Aorta (tissue), 5 donors: ENCODE data around the gene RASGEF1B. TPM values are rescaled to one million over a fixed set of nuclear protein-coding genes. Genes with fewer than 3 reads are reported as not detected.

Source experiments
- ATAC-seq: fragments of 200-7000 bp; cut with Tn5 transposase; one replicate; pipeline ENCODE4 v1.9.1; 2022; ENCODE audit warnings: moderate library complexity; ENCODE audit not compliant: low FRiP score
- DNase-seq, 2 donors: peaks; one replicate each; pipeline ENCODE4 v3.0.0-alpha.2; 2020
- H3K27ac ChIP-seq, 2 donors: one replicate each; pipeline ENCODE4 v1.5.1; 2013; ENCODE audit warnings: low read length in 2 of 2, mild to moderate bottlenecking in 2 of 2, moderate library complexity in 2 of 2, control low read depth in 1 of 2, inconsistent platforms in 1 of 2, low read depth in 1 of 2
- H3K27me3 ChIP-seq, 2 donors: one replicate each; pipeline ENCODE4 v1.6.1; 2013; ENCODE audit warnings: control low read depth in 1 of 2, low read length in 1 of 2, mild to moderate bottlenecking in 1 of 2, moderate library complexity in 1 of 2; ENCODE audit not compliant: insufficient read depth in 2 of 2, control insufficient read depth in 1 of 2
- H3K36me3 ChIP-seq, 2 donors: one replicate each; pipeline ENCODE4 v1.6.1; 2013; ENCODE audit warnings: control low read depth in 1 of 2, low read length in 1 of 2, mild to moderate bottlenecking in 1 of 2; ENCODE audit not compliant: insufficient read depth in 2 of 2, control insufficient read depth in 1 of 2
- H3K4me1 ChIP-seq, 2 donors: one replicate each; pipeline ENCODE4 v1.6.1; 2013; ENCODE audit warnings: low read length in 2 of 2, control low read depth in 1 of 2, mild to moderate bottlenecking in 1 of 2, moderate library complexity in 1 of 2; ENCODE audit not compliant: insufficient read depth in 2 of 2, control insufficient read depth in 1 of 2
- H3K4me3 ChIP-seq, 2 donors: one replicate each; pipeline ENCODE4 v1.5.1; 2013; ENCODE audit warnings: low read length in 2 of 2, control low read depth in 1 of 2, mild to moderate bottlenecking in 1 of 2
- H3K9me3 ChIP-seq: one replicate; pipeline ENCODE4 v1.6.1; 2013; ENCODE audit warnings: mild to moderate bottlenecking, low read length; ENCODE audit not compliant: control insufficient read depth
- WGBS, 2 donors: extraction: QIAGEN DNeasy Blood & Tissue Kit; methylation state at CpG; one replicate each; pipeline ENCODE4 v1.1.7; 2013; 5-methylcytosine and 5-hydroxymethylcytosine counted together
- intact Hi-C, 2 donors: fragments of 100-400 bp; cut with DNase I; formaldehyde crosslinking; loops; one replicate each; pipeline versions ENCODE4 v1.14.2 to v1.15.0; 2022
- polyA plus RNA-seq, 2 donors: library from polyadenylated mRNA; stranded (reverse); fragments of 200-250 nt; gene quantifications; one replicate each; pipeline ENCODE4 v1.2.3, GENCODE V29; 2013
- total RNA-seq, 2 donors: library from RNA; stranded (reverse); fragmentation: NEBNext Ultra II Directional; extraction: Animal tissue kit (Norgen Biotek cat#: 25700); gene quantifications; one replicate each; pipeline ENCODE4 v1.2.1, GENCODE V29; 2021
- donor health status: healthy with polysubstance abuse.
- donor health status: Bipolar disorder and iron deficiency.
- donor health status: DM: no; HTN: no; CAD: no.
- donor health status: DM: no; HTN: no; CAD: no.
- donor health status: DM: yes; HTN: yes; CAD: no.

The RASGEF1B gene
- total and polyA plus RNA-seq, 4 donors: 8.3 to 19.2 (median 10.9) TPM

DNA sequence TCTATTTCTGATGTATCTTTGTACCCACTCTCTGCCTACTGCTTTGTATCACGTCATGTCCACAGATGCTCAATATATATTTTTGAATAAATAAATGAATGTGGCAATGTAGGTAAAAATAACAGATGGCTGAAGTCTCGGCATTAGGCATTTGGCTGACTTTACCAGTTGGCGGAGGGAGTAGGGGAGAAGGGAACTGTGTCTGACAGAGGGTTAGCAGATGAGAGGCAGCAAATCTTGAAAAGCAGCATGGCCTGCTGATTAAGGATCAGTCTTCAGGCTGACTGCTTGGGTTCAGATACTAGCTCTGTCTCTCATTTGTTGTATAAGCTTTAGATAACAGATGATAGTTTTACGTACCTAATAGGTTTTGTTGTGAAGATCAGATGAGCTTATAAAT lies 31.9 kb upstream of the RASGEF1B start:
- DNase-seq (no peak), ATAC-seq (no peak)
- no peaks in the 10 kb centered on the region for H3K27me3 ChIP-seq
- H3K4me1 ChIP-seq: no peaks in the 10 kb centered on the region
- WGBS, 2 donors: 75 to 76% methylated on average over 4 of the region's 4 CpGs
- H3K36me3 ChIP-seq: no peaks in the 10 kb centered on the region
- intact Hi-C loops: no loop called here
- no peak overlapping the region for H3K27ac ChIP-seq
- no peaks in the 10 kb centered on the region for H3K9me3 ChIP-seq
- no peak overlapping the region for H3K4me3 ChIP-seq

DNA sequence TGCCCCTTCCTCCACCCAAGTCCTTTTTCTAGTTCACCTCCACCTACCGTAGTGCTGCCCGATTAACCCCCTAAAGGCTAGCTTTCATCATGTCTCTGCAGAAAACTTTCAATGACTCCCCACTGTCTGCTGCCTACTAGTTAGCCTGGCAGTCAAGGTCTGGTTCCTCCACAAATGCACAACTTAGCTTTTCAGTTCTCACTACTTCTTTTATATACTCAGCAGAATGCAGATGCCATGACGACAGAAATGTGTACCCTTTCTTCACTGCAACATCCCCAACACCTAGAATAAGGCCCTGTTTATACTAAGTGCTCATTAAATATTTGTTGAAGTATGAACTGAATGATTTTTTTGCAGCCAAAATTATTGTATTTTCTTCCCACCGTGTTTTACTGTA lies 30.9 kb upstream of the RASGEF1B start:
- Histone ChIP-seq H3K27ac (no peak overlapping the region), H3K9me3 (no peaks in the 10 kb centered on the region), H3K4me1 (no peaks in the 10 kb centered on the region), H3K27me3 (no peaks in the 10 kb centered on the region), H3K36me3 (no peaks in the 10 kb centered on the region), H3K4me3 (no peak overlapping the region)
- WGBS, 2 donors: 80 to 89% methylated on average over 4 of the region's 4 CpGs
- DNase-seq (no peak), ATAC-seq (no peak)
- intact Hi-C loops: no loop called here

DNA sequence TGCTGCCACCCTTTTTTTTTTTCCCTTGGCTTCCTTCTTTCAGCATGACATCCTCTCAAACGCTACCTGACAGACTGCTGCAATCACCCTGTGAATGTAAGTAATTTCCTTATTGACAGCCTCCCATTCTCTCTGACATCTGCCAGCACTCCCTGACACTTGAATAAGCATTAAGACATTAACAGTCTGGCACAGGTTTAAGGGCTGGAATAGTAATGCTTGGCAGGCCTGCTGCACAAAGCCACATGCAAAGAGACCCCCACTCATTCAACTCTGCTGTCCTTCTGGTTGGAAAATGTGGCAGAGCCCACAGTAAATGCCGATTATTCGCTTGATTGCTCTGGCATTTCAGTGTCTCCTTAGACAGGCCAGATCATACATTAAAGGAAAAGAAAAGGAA lies 28.1 kb upstream of the RASGEF1B start:
- H3K4me1 ChIP-seq: no peaks in the 10 kb centered on the region
- no peak overlapping the region for H3K27ac ChIP-seq
- intact Hi-C loops: no loop called here
- H3K27me3 ChIP-seq: no peaks in the 10 kb centered on the region
- WGBS, 2 donors: 82% methylated on average over 3 of the region's 3 CpGs
- H3K9me3 ChIP-seq: no peaks in the 10 kb centered on the region
- no peak overlapping the region for H3K4me3 ChIP-seq
- H3K36me3 ChIP-seq: no peaks in the 10 kb centered on the region
- ATAC-seq (no peak), DNase-seq (no peak)

DNA sequence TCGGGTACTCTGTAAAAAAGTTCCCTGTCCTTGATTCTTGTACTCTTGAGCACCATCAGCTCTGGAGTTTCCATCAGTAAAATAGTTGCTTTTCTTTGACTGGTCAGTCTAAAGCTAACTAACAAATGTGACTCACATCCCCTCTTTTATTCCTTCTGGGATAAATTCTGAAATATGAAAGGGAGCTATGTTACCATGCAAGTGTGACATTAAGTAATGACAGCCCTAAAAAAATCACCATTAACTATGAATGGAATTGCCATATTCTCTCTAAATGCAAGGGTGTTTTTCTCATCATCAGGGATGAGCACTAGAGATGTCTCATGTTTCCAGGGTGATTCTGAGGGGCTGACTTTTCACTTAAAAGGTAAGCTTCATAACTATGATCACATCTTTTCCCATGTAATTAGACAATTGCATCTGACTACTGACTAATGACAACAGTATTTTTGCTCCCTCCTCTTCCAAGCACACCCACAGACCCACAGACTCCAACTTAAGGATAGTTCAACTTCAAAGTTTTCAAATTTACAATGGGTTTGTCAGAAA lies 26.9 kb upstream of the RASGEF1B start:
- no peak overlapping the region for H3K27ac ChIP-seq
- H3K27me3 ChIP-seq: no peaks in the 10 kb centered on the region
- WGBS, 2 donors: 76 to 83% methylated on average over 1 of the region's 1 CpG
- DNase-seq: no peak
- no peak overlapping the region for H3K4me3 ChIP-seq
- H3K9me3 ChIP-seq: no peaks in the 10 kb centered on the region
- H3K4me1 ChIP-seq: no peaks in the 10 kb centered on the region
- intact Hi-C loops: no loop called here
- ATAC-seq: no peak
- H3K36me3 ChIP-seq: no peaks in the 10 kb centered on the region

DNA sequence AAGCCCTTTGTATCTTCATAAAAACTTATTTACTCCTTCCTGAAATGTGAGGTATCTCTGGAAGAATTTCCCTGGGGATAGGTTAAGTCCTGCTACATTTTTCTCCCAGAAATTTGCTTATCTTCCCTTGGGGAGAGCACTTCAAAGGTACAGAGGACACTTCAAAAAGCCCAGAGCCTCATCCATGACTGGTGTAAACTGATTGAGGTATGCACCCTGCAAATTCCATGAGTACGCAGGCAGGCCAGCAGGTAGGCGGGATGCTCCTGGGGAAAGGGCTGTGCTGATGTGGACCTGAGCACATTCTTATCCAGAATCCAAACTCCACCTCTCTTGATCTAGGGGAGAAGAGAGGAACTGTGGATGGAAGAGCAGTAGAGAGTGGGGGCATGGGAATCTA lies 26.3 kb upstream of the RASGEF1B start:
- DNase-seq (no peak), ATAC-seq (no peak)
- Histone ChIP-seq H3K27ac (no peak overlapping the region), H3K4me1 (no peaks in the 10 kb centered on the region), H3K9me3 (no peaks in the 10 kb centered on the region), H3K27me3 (no peaks in the 10 kb centered on the region), H3K36me3 (no peaks in the 10 kb centered on the region), H3K4me3 (no peak overlapping the region)
- 97 to 98% methylated on average over 2 of the region's 2 CpGs for WGBS, 2 donors
- intact Hi-C loops: no loop called here

DNA sequence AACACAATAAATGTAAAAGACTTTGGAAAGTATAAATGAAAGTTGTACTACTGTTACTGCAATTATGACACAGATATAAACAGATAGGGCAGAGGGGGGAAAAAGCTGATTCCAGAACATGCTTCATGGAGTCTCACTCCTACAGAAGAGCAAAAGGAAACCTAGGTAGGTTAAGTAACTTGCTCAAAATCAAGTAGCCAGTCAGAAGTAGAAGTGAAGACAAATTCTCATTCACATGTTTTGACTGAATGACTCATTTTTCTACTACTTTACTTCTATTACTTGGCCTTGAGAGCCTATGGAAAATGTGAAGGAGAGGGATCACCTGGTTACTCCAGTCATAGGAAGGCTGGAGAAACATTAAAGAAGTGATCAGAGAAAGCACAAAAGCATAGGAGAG lies 23.6 kb upstream of the RASGEF1B start:
- H3K27ac ChIP-seq: no peak overlapping the region
- DNase-seq (no peak), ATAC-seq (no peak)
- intact Hi-C loops: no loop called here
- H3K36me3 ChIP-seq: no peaks in the 10 kb centered on the region
- no peaks in the 10 kb centered on the region for H3K9me3 ChIP-seq
- H3K27me3 ChIP-seq: no peaks in the 10 kb centered on the region
- H3K4me1 ChIP-seq: no peaks in the 10 kb centered on the region
- no peak overlapping the region for H3K4me3 ChIP-seq

DNA sequence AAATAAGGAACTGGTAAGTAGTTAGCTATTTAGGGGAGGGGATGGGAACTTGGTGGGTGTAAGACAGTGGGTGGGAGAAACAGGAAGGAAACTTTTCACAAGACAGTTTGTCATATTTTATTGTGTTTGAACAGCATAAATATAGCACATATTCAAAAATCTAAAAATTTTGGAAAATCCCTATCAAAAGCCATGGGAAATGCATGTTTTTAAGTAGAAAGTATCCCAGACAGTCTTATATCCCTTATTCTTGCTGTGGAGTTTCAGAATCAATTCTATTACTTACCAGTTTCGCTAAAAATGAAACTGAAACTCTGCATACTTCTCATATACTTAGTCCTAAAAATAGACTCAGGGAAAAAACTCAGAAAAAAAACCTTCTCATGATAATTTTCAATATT lies 22.3 kb upstream of the RASGEF1B start:
- Histone ChIP-seq H3K27me3 (no peaks in the 10 kb centered on the region), H3K36me3 (no peaks in the 10 kb centered on the region), H3K4me3 (no peak overlapping the region), H3K4me1 (no peaks in the 10 kb centered on the region), H3K27ac (no peak overlapping the region), H3K9me3 (no peaks in the 10 kb centered on the region)
- intact Hi-C loops: no loop called here
- no peak for DNase-seq
- no peak for ATAC-seq
- WGBS, 2 donors: 9 to 14% methylated on average over 1 of the region's 1 CpG

DNA sequence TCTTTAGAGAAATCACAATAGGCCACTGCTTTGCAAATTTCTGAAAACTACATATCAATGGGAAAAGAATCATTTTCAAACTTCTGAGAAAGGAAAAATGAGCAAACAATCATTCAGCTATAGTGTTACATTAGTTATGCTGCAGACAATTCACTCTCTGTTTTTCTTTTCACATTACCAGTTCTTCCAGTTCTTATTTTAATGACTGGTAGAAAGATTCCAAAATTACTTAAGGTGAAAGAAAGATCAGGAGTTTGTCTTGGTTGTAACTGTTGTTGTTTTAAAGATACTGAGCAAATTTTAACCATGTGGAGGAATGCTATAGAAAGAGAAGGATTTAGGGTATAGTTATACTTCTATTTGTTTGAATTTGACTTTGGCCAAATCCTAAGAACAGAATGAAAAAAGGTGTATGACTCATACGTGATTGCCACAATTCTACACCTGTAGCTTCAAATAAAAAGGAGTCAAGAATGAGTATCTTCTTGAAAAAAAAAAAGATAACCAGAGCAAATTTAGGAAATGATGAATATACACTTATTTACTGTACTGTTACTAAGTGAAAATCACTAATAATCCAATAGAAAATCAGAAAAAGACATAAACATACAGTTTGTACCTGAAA lies 21.0 kb upstream of the RASGEF1B start:
- no peak overlapping the region for H3K27ac ChIP-seq
- H3K4me1 ChIP-seq: no peaks in the 10 kb centered on the region
- no peak for DNase-seq
- ATAC-seq: no peak
- no peaks in the 10 kb centered on the region for H3K36me3 ChIP-seq
- no peaks in the 10 kb centered on the region for H3K27me3 ChIP-seq
- WGBS, 2 donors: 84% methylated on average over 1 of the region's 1 CpG
- H3K4me3 ChIP-seq: no peak overlapping the region
- intact Hi-C loops: no loop called here
- H3K9me3 ChIP-seq: no peaks in the 10 kb centered on the region

DNA sequence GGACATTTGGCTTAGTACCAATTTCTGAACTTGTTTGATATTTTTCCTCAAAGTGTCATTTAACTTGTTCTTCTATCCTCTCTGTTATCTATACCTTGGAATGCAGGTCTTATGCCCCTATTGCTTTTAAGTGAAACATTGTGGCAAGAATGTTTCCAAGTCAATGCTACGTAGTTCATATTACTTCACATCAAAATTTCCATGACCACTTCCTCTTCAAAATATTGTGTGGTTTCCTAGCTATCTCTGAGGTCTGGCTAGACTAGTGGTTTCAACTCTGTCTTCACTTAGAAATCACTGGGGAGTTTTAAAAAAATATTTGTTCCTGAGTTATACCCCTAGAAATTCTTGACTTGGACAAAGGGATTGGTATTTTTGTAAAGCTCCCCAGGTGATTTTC lies 20.2 kb upstream of the RASGEF1B start:
- Histone ChIP-seq H3K4me3 (no peak overlapping the region), H3K27ac (no peak overlapping the region), H3K4me1 (no peaks in the 10 kb centered on the region), H3K27me3 (no peaks in the 10 kb centered on the region), H3K36me3 (no peaks in the 10 kb centered on the region), H3K9me3 (no peaks in the 10 kb centered on the region)
- intact Hi-C loops: no loop called here
- ATAC-seq (peak; percentile 57), DNase-seq (no peak)
- 67 to 71% methylated on average over 1 of the region's 1 CpG for WGBS, 2 donors
